ENCODE results near the gene CTSE. TPM values are rescaled to one million over a fixed set of nuclear protein-coding genes. Genes with fewer than 3 reads are reported as not detected.

The CTSE gene
- total and polyA plus RNA-seq, 2 experiments from 2014 or later: not detected

GRCh38 chr1:206041640-206042039 lies 17.9 kb upstream of the CTSE start:
- no peaks in the 10 kb centered on the region for H3K36me3 Mint-ChIP-seq (ENCODE audit: low read depth)
- peaks cover 25% of the 10 kb centered on the region for H3K4me1 Mint-ChIP-seq
- H3K4me2 ChIP-seq: no peak overlapping the region
- no peaks in the 10 kb centered on the region for H3K27me3 ChIP-seq (ENCODE audit: insufficient read depth)
- peaks cover 6% of the 10 kb centered on the region for H3K27me3 Mint-ChIP-seq (ENCODE audit: insufficient read depth, low read depth, poor library complexity)
- no peak overlapping the region for H3K4me3 ChIP-seq
- H3K9me3 Mint-ChIP-seq: no peaks in the 10 kb centered on the region
- no peaks in the 10 kb centered on the region for H3K9me2 ChIP-seq (ENCODE audit: insufficient read depth)
- no peaks in the 10 kb centered on the region for H3K79me2 ChIP-seq (replicated peaks; ENCODE audit: insufficient read depth)
- H3F3A ChIP-seq (replicated peaks; ENCODE audit: low read depth): no peaks in the 10 kb centered on the region
- TF ChIP-seq EZH2 (IDR thresholded peaks at IDR 0.05; ENCODE audit: low read depth, unreplicated experiment) (no peak), STAT1 (IDR thresholded peaks at IDR 0.05; ENCODE audit: unreplicated experiment) (no peak), JUNB (IDR thresholded peaks at IDR 0.05; ENCODE audit: unreplicated experiment) (no peak), NANOG (IDR thresholded peaks at IDR 0.05; ENCODE audit: borderline replicate concordance) (no peak), ZNF114 (CRISPR knock-in tag; IDR thresholded peaks at IDR 0.05) (no peak), ETS1 (IDR thresholded peaks at IDR 0.05) (no peak), POLR2AphosphoS5 (IDR thresholded peaks at IDR 0.05; ENCODE audit: low read depth) (no peak), EZH2phosphoT487 (IDR thresholded peaks at IDR 0.05; ENCODE audit: unreplicated experiment) (no peak), CTCF (conservative IDR thresholded peaks at IDR 0.05; ENCODE audit: low read depth in 2 of 2) (no peak), ZNF462 (CRISPR knock-in tag; IDR thresholded peaks at IDR 0.05) (no peak), CREB1 (CRISPR knock-in tag; IDR thresholded peaks at IDR 0.05; ENCODE audit: low read depth) (no peak), ZNF331 (CRISPR knock-in tag; IDR thresholded peaks at IDR 0.05; ENCODE audit: low read depth) (no peak), REST (IDR thresholded peaks at IDR 0.05; ENCODE audit: unreplicated experiment) (no peak)
- H3K27ac ChIP-seq (ENCODE audit: low read depth): no peak overlapping the region
- H3K36me3 ChIP-seq (ENCODE audit: insufficient read depth): no peaks in the 10 kb centered on the region
- DNase-seq (ENCODE audit: low spot score) (peak; percentile 62), ATAC-seq (peak; percentile 96)
- H3K4me3 Mint-ChIP-seq: no peak overlapping the region
- peaks cover 30% of the 10 kb centered on the region for H3K4me1 ChIP-seq (ENCODE audit: insufficient read depth)
- no peak overlapping the region for H3K27ac Mint-ChIP-seq
- H4K20me1 ChIP-seq (replicated peaks; ENCODE audit: insufficient read depth): no peaks in the 10 kb centered on the region
- H2AFZ ChIP-seq: peak overlapping the region; percentile 67; the same call in 1 of the 2 replicates
